Glutamatergic neuron (in vitro differentiated cells): ENCODE data around the gene ADSL. TPM values are rescaled to one million over a fixed set of nuclear protein-coding genes. Genes with fewer than 3 reads are reported as not detected.

Experiments used
- DNase-seq: peaks from one replicate; pipeline ENCODE4 v3.0.0; 2022
- H3K27ac Mint-ChIP-seq: one replicate; pipeline ENCODE4 v1.8.0; 2020; ENCODE audit warnings: mild to moderate bottlenecking, mixed read lengths, inconsistent platforms; ENCODE audit not compliant: unreplicated experiment
- H3K27me3 Mint-ChIP-seq: one replicate; pipeline ENCODE4 v1.8.0; 2020; ENCODE audit warnings: mild to moderate bottlenecking, moderate library complexity, mixed read lengths, inconsistent platforms; ENCODE audit not compliant: unreplicated experiment
- H3K36me3 Mint-ChIP-seq: one replicate; pipeline ENCODE4 v1.8.0; 2020; ENCODE audit warnings: mild to moderate bottlenecking, mixed read lengths, inconsistent platforms; ENCODE audit not compliant: unreplicated experiment
- H3K4me1 Mint-ChIP-seq: one replicate; pipeline ENCODE4 v1.8.0; 2020; ENCODE audit warnings: mild to moderate bottlenecking, low read depth, mixed read lengths, inconsistent platforms; ENCODE audit not compliant: unreplicated experiment
- H3K4me3 Mint-ChIP-seq: one replicate; pipeline ENCODE4 v1.8.0; 2020; ENCODE audit warnings: mild to moderate bottlenecking, mixed read lengths, inconsistent platforms; ENCODE audit not compliant: unreplicated experiment
- H3K9me3 Mint-ChIP-seq: one replicate; pipeline ENCODE4 v1.8.0; 2020; ENCODE audit warnings: mild to moderate bottlenecking, moderate library complexity, mixed read lengths, inconsistent platforms; ENCODE audit not compliant: unreplicated experiment
- CTCF ChIP-seq: fragments of 200-600 bp; sonication (generic); IDR thresholded peaks from one replicate; pipeline ENCODE4 v1.5.0; 2021; ENCODE audit not compliant: partially characterized antibody, unreplicated experiment
- total RNA-seq: library from RNA; stranded (reverse); fragmentation: NEBNext Ultra II Directional; extraction: Animal tissue kit (Norgen Biotek cat#: 25700); gene quantifications from one replicate; pipeline ENCODE4 v1.2.1, GENCODE V29; 2021; ENCODE audit not compliant: unreplicated experiment

ADSL gene
- total RNA-seq, 1 donor from 2014 or later: 62.3 TPM

DNA sequence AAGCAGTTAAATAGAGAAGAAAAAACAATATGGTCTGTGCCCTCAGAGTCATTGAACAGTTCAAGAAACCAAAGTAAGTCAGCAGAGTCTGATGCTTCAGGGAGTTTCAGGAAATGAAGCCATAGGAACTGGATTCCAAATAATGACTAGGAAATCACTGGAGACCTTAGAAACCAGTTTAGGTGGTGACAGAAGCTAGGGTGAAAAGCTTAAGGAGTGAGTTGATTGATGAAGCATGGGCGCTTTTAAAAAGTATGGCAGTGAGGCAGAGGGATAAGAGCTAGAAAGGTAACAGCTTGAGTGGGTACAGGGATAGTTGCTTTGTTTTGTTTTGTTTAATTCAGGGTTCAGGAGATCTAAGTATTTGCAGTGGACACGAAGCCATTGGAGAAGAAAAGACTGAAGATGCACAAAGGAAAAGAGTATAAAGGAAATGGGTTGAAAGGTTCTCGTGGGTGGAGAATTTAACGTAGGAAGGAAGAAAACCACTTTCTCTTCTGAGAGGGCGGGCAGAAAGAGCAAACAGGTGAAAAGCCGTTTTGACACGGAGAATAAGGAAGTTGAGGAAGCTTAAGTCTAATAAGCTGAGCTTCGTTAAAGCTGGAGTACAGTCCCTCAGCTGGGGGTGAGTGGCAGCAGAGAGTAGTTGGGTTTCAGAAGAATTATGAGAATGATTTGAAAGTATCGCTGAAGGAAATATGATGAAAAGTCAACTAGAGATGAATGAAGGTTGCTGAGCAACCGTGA, 38.9 kb downstream of the ADSL start:
- Mint-ChIP-seq H3K36me3 (peaks cover 5% of the 10 kb centered on the region), H3K27me3 (peaks cover 6% of the 10 kb centered on the region), H3K9me3 (no peaks in the 10 kb centered on the region), H3K27ac (no peak overlapping the region), H3K4me3 (no peak overlapping the region), H3K4me1 (no peaks in the 10 kb centered on the region)
- TF ChIP-seq CTCF: no peak
- DNase-seq: no peak

GRCh38 chr22:40387746-40388145, 41.4 kb downstream of the ADSL start:
- Mint-ChIP-seq H3K4me1 (no peaks in the 10 kb centered on the region), H3K9me3 (no peaks in the 10 kb centered on the region), H3K36me3 (peaks cover 5% of the 10 kb centered on the region), H3K4me3 (no peak overlapping the region), H3K27ac (no peak overlapping the region), H3K27me3 (peaks cover 6% of the 10 kb centered on the region)
- DNase-seq: no peak
- no peak for TF ChIP-seq CTCF

DNA sequence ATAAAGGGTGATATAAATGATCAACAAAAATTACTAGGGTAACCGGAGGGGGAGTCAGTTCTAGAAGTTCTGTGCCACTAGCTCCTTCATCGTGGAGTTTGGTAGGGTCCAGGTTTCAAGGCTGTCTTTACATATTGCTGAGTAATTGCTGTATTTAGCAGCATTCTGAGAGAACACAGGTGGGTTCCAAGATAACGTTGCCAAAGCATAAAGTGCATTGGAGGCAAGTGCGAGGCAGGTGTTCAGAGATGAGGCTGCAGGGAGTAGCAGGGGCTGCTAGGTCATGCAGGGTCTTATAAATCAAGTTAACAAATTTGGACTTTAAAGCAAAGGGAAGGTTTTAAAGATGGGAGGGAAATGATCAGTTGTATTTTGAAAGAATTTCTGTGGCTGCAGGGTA, 41.9 kb downstream of the ADSL start:
- no peak for TF ChIP-seq CTCF
- Mint-ChIP-seq H3K36me3 (peaks cover 5% of the 10 kb centered on the region), H3K27me3 (peaks cover 6% of the 10 kb centered on the region), H3K4me1 (no peaks in the 10 kb centered on the region), H3K27ac (no peak overlapping the region), H3K9me3 (no peaks in the 10 kb centered on the region), H3K4me3 (no peak overlapping the region)
- no peak for DNase-seq

DNA sequence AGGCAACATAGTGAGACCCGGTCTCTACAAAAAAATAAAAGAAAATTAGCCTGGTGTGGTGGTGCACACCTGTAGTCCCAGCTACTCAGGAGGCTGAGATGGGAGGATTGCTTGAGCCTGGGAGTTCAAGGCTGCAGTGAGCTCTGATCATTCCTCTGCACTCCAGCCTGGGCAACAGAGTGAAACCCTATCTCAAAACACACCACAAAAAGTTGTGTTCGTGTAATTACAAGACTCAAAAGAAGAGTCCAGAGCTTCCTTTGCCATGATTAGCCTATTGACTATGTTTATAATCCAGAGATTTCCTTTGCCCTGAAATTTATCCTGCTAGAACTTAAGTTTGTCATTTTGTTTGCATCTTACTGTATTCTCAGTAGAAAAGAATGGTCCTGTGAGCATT, 45.1 kb downstream of the ADSL start:
- peaks cover 6% of the 10 kb centered on the region for H3K36me3 Mint-ChIP-seq
- peaks cover 2% of the 10 kb centered on the region for H3K9me3 Mint-ChIP-seq
- H3K27me3 Mint-ChIP-seq: peaks cover 5% of the 10 kb centered on the region
- DNase-seq: no peak
- H3K4me1 Mint-ChIP-seq: peaks cover 3% of the 10 kb centered on the region
- TF ChIP-seq CTCF: no peak
- no peak overlapping the region for H3K27ac Mint-ChIP-seq
- H3K4me3 Mint-ChIP-seq: no peak overlapping the region

- DNase-seq: no peak
- Mint-ChIP-seq H3K4me1 (peaks cover 13% of the 10 kb centered on the region), H3K36me3 (peaks cover 6% of the 10 kb centered on the region), H3K9me3 (peaks cover 6% of the 10 kb centered on the region), H3K4me3 (no peak overlapping the region), H3K27ac (no peak overlapping the region), H3K27me3 (peaks cover 5% of the 10 kb centered on the region)
- TF ChIP-seq CTCF: no peak
Measured at GRCh38 chr22:40392618-40393017, 46.3 kb downstream of the ADSL start.
